HepG2 (cell line): ENCODE results near the gene FRMD3.

ENCODE experiments used
- FOSL2 ChIP-seq: sonication (generic); formaldehyde crosslinking; IDR thresholded peaks from 2 replicates; pipeline ENCODE4 v1.4.0; 2020; ENCODE audit warnings: missing genetic modification reagents
- FOXA1 ChIP-seq, 2 experiments: fragments of 450-650 bp in 1 of 2; sonication (generic) in 1 of 2; formaldehyde crosslinking in 1 of 2; IDR thresholded peaks; 2 replicates each; pipeline versions ENCODE4 v1.4.0 to v1.6.1; 2016 to 2020; ENCODE audit warnings: missing genetic modification reagents in 1 of 2
- GABPA ChIP-seq, 2 experiments: IDR thresholded peaks; 2 replicates each; pipeline ENCODE4 v1.6.1; 2011 to 2016; ENCODE audit warnings: low read depth in 2 of 2, low read length in 1 of 2, missing biosample characterization in 1 of 2, missing genetic modification characterization in 1 of 2
- KDM5A ChIP-seq: fragments of 200-600 bp; sonication (generic); IDR thresholded peaks from 2 replicates; pipeline ENCODE4 v1.7.0; 2018; ENCODE audit warnings: antibody characterized with exemption, mild to moderate bottlenecking, low read length, borderline replicate concordance
- SOX6 ChIP-seq, 2 experiments: fragments of 450-650 bp in 1 of 2; sonication (generic) in 1 of 2; formaldehyde crosslinking in 1 of 2; IDR thresholded peaks; 2 replicates each; pipeline versions ENCODE4 v1.4.0 to v1.6.1; 2017 to 2020; ENCODE audit warnings: antibody characterized with exemption in 1 of 2, mild to moderate bottlenecking in 1 of 2, missing genetic modification reagents in 1 of 2
- TCF7L2 ChIP-seq: IDR thresholded peaks from 2 replicates; pipeline ENCODE4 v1.6.1; 2011; ENCODE audit warnings: mild to moderate bottlenecking, low read depth, low read length, moderate library complexity
- TF ChIP-seq, protein P1 (sequence below): sonication (generic); formaldehyde crosslinking; IDR thresholded peaks from 2 replicates; pipeline ENCODE4 v1.5.0; 2020; ENCODE audit warnings: mild to moderate bottlenecking, missing genetic modification reagents, moderate library complexity

DNA sequence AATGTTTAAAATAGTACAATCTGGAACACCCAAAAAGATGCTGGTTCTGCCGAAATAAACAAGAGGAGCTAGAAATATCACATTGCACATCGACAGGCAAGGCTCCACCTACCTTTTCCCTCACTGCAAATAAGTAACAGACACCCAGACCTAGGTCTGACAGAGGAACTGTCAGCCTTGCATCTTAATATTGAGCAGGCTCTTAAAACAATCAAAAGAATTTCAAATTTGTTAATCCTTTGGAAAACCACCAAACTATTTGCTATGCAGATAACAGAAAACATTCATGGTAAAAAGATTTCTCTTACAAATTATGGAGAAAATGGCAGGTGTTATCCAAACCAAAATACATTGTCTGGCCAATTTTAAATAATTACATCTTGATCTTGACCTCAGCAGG is 71.3 kb downstream of the FRMD3 start:
- TF ChIP-seq SOX6 (IDR thresholded peaks at IDR 0.05) (no peak), SOX6 (CRISPR knock-in tag; IDR thresholded peaks at IDR 0.05) (no peak), FOSL2 (CRISPR knock-in tag) (no peak), FOXA1 (IDR thresholded peaks at IDR 0.05) (no peak), FOXA1 (CRISPR knock-in tag; IDR thresholded peaks at IDR 0.05) (no peak), GABPA (IDR thresholded peaks at IDR 0.05; ENCODE audit: low read depth, low read length) (no peak), GABPA (CRISPR knock-in tag; IDR thresholded peaks at IDR 0.05; ENCODE audit: low read depth) (no peak), KDM5A (no peak), TCF7L2 (no peak)
- TF ChIP-seq, protein P1, sequence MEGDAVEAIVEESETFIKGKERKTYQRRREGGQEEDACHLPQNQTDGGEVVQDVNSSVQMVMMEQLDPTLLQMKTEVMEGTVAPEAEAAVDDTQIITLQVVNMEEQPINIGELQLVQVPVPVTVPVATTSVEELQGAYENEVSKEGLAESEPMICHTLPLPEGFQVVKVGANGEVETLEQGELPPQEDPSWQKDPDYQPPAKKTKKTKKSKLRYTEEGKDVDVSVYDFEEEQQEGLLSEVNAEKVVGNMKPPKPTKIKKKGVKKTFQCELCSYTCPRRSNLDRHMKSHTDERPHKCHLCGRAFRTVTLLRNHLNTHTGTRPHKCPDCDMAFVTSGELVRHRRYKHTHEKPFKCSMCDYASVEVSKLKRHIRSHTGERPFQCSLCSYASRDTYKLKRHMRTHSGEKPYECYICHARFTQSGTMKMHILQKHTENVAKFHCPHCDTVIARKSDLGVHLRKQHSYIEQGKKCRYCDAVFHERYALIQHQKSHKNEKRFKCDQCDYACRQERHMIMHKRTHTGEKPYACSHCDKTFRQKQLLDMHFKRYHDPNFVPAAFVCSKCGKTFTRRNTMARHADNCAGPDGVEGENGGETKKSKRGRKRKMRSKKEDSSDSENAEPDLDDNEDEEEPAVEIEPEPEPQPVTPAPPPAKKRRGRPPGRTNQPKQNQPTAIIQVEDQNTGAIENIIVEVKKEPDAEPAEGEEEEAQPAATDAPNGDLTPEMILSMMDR (CRISPR knock-in tag) = no peak
